GM12891 (cell line): Measurements from ENCODE around the gene LHX3.

Experiments
- POLR2A ChIP-seq: IDR thresholded peaks from 2 replicates; pipeline ENCODE4 v1.6.1; 2011; ENCODE audit warnings: low read depth, low read length, control low read depth
- POLR2AphosphoS5 ChIP-seq: IDR thresholded peaks from 2 replicates; pipeline ENCODE4 v1.6.1; 2011; ENCODE audit warnings: low read depth, low read length, control low read depth
- TAF1 ChIP-seq: IDR thresholded peaks from 2 replicates; pipeline ENCODE4 v1.6.1; 2011; ENCODE audit warnings: low read depth, low read length, control low read depth

DNA sequence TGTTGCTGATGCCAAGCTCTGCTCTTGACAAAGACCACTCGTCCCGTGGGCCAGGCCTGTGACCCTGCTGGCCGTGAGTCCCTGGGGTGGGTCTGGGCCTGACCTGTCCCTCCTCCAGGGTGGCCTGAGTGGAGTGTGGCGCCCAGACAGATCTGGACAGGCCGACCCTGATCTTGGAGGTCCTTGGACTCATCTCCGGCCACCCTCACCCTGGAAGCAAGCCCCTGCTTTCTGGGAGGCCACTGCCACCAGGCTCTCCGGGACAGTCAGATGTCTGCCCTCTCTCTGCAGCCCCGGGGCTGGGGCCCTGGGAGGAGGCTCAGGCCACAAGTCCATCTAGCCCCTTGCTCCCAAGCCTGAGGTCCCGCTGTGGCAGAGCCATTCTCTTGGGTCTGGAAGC is 55.1 kb downstream of the LHX3 start:
- TF ChIP-seq POLR2A (no peak), POLR2AphosphoS5 (no peak), TAF1 (no peak)
